SH-SY5Y (cell line): ENCODE data around the gene KITLG.

Experiments
- GATA2 ChIP-seq: IDR thresholded peaks from 2 replicates; pipeline ENCODE4 v1.6.1; 2011; ENCODE audit warnings: mild to moderate bottlenecking, low read depth, low read length
- GATA3 ChIP-seq: IDR thresholded peaks from 2 replicates; pipeline ENCODE4 v1.6.1; 2011; ENCODE audit warnings: low read depth, mild to moderate bottlenecking, low read length, moderate library complexity

DNA sequence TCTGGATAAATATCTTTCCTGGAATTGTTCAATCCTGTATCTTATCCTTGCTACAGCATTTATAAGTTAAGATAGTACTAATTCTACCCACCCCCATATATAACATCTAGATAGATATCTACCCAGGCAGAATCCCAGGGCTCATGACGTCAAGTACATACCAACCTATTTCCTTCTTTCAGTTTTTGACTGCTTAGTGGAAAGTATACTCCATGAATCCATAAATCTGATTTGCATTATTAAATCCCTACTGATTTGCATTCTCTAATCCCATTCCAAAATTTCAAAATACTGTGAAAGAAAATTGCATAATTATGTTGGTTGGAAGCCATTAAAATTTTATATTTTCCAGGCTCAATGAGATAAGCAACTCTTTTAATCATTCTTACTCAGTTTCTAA is 111.7 kb downstream of the KITLG start:
- TF ChIP-seq GATA2 (no peak), GATA3 (no peak)
